ENCODE results near the gene KCNG2. TPM values are rescaled to one million over a fixed set of nuclear protein-coding genes. Genes with fewer than 3 reads are reported as not detected.

The KCNG2 gene
- total RNA-seq, 1 donor from 2014 or later = not detected

GRCh38 chr18:79904357-79905147, 106.8 kb downstream of the KCNG2 start:
- intact Hi-C loops (cut with micrococcal nuclease) = no loop called here

GRCh38 chr18:79905389-79905911, 107.7 kb downstream of the KCNG2 start:
- intact Hi-C loops (cut with micrococcal nuclease) = no loop called here

DNA sequence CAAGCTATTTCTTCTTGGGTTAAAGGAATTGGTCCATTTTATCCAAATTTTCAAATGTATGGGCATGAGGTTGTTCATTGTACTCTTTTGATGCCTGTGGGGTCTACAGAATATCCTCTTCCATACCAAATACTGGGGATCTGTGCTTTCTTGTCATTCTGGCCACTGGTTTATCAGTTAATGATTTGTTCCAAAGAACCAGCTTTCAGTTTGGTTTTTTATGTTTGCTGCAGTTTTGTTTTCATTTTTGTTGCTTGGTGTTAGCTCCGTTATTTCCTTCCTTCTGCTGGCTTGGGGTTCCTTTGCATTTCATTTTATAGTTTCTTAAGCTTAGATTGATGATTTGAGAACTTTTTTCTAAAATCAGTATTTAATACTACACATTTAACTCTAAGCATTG, 108.3 kb downstream of the KCNG2 start:
- intact Hi-C loops (cut with micrococcal nuclease) = no loop called here

DNA sequence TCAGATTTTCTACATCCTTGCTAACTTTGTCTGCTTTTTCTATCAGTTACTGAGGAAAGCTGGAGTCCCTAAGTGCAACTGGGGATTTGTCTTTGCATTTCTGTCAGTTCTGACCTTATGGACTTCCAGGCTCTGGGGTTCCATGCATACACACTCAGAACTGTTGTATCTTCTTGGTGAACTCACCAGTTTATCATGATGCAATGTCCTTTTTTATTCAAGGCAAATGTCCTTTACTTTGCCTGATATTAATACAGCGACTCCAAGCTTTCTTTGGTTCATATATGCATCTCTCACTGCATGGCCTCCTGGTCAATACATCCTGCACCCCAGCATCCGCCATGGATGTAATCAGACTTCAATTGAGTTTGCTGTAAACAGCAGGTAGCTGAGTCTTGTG, 109.0 kb downstream of the KCNG2 start:
- intact Hi-C loops (cut with micrococcal nuclease) = no loop called here

DNA sequence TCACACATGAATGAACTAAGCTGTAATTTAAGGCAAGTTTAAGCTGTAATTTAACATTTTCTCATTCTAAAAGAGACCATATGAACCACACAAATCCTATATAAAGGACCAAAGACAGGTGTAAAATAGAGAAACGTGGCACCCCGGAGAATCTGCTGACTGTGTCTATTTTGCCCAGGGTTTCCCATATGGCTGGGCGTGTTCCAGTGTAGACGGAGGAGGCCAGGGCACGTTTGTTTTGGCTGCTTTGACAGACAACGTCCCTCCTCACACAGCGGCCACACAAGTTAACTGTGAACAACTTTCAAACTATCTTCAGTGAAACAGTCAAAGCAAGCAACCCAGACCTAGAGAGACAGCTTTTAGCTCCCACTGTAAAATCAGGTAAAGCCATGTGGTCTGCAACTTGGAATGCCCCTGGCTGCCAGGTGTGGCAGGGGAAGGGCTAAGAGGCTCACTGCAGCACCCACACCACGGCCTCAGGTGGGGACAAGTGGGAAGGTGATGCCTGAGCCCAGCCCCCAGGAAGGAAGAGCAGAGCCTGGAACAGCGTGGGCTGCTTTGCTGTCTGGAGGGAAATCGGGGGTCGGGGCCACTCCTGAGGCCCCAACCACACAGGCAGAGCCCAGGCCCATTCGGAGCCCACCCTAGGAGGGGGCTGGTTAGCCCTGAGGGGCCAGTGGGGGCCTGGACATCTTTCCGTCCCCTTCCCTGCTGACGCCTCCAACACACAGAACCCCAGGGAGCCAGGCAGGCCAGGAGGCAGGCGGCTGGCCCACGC, 113.0 kb downstream of the KCNG2 start:
- intact Hi-C loops (cut with micrococcal nuclease) = no loop called here

DNA sequence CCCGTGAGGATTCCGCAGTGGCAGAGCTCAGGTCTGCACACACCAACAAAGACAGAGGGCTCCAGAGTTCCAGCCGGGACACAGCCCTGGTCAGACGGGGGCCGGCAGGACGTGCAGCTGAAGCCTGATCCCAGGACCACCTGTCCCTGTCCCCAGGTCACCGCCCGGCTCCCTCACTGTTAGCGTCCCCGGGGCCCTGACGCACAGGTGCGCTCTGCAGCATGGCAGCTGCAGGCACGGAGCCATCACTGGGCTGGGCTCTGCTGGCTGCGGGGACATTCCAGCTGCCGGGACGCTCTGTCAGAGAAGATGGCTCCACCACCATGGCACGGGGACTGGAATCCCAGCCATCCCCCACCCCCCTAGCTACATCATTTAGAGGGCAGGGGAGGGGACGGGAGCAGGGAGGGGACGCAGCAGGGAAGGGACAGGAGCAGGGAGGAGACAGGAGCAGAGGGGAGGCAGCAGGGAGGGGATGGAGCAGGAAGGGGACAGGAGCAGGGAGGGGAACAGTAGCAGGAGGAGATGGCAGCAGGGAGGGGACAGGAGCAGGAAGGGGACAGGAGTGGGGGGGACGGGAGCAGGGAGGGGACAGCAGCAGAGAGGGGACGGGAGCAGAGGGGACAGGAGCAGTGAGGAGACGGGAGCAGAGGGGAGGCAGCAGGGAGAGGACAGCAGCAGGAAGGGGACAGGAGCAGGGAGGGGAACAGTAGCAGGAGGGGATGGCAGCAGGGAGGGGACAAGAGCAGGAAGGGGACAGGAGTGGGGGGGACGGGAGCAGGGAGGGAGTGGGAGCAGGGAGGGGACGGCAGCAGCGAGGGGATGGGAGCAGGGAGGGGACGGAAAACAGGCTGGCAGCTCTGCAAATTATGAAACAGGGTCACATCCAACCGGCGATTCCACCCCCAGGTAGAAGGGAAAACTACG, 113.9 kb downstream of the KCNG2 start:
- intact Hi-C loops (cut with micrococcal nuclease) = no loop called here

GRCh38 chr18:79912409-79912991, 114.8 kb downstream of the KCNG2 start:
- intact Hi-C loops (cut with micrococcal nuclease) = no loop called here

DNA sequence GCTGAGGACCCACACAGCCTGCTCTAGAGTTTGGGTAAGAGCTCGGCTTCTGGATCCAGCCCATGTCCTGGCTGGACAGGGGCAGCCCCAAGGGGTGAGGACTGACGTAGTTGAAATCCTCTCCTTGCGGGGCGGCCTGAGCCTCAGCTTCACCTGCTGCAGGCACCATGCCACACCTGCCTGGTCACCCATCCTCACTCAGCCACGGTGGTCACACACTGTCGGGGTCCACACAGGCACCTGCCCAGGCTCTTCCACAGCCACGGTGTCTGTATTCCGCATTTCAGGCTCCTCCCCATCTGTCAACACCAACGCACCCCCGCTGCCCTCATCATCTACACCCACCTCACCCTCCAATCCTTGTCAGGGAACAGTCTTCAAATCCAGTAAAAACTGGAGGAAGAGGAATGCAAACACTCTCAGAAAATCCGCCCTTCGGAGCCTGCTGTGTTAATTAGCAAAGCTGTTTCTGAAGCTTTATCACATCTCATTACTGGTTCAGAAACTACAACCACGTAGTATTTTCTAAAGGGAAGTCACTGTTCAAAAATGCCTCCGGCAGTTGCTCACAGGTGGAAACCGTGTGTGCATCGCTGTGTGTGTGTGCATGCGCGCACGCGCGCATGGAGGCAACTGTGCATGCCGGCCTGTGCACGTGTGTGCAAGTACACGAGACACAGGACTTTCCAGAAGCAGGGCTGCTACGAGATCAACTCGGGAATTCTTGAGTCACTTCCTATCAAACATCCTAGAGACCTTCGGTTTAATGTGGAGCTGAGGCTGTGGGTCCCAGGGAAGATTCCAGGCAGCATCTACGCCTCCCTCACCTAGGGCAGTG, 115.5 kb downstream of the KCNG2 start:
- intact Hi-C loops (cut with micrococcal nuclease) = no loop called here

DNA sequence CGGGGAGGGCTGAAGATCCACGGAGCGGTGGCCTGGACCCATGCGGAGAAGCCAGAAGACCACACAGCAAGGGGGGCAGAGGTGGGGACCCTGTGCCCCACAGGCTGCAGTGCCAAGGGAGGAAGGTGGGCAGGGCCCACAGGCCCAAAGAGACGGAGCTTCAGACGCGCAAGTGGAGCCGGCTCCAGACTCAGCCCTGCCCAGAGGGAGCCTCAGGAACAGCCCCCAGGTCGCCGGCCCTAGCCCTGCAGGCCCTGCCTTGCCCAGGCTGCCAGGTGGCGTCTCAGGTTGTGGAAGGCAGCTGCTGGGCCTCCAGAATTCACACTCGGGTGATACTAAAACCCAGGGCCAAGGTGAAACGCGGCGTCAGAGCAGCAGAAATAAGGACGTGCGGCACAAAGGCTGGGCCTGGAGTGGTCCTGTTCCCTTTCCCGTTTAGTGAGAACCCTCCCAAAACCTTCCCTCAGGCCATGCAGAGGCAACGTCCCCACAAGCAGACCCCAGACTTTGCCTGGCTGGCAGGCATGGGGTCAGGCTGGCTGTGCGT, 116.9 kb downstream of the KCNG2 start:
- intact Hi-C loops (cut with micrococcal nuclease) = no loop called here

DNA sequence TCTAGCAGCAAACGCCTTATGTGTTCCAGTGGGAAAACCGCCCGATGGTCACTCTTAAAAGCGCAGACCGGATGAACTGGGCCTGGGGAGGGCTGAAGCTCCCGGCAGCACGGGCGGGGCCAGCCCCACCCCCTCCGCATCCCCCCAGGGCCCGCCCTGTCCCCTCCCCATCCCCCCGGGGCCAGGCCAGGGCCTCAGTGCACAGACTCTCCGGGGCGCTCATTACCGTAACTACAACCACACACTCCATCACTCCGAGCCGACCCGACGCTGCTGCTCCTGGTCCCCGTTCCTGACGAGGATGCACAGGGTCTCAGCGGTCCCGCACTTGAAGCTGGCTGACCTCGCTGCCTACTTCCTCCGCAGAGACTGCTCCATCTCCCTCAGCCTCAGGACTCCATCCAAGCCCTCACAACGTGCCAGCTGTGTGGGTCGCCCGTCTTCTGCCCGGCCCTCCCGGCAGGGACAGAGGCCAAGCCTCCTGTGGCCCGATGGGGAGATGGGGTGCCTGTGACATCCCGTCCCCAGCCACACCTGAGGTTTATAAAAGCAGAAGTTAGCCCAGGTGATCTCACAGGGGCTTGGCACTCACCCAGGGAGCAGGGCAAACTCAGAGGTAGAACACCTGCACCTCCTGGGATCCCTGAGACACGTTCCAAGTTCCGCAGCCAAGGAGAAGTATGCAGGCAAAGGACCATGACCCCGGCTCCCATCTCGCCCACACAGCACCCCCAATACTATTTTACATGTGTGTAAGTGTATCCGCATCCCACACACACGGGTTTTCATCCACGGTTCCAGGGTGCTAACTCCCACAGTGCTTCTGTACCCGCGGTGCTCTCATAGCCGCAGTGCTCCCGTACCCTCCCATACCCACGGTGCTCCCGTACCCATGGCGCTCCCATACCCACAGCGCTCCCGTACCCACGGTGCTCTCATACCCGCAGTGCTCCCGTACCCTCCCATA, 117.7 kb downstream of the KCNG2 start:
- intact Hi-C loops (cut with micrococcal nuclease) = no loop called here

- intact Hi-C loops (cut with micrococcal nuclease) = no loop called here
Measured at GRCh38 chr18:79916128-79916494, 118.4 kb downstream of the KCNG2 start.

- intact Hi-C loops (cut with micrococcal nuclease) = no loop called here
Measured at GRCh38 chr18:79916546-79917168, 118.9 kb downstream of the KCNG2 start.

- intact Hi-C loops (cut with micrococcal nuclease) = no loop called here
Measured at GRCh38 chr18:79917169-79917852, 119.6 kb downstream of the KCNG2 start.

GRCh38 chr18:79917853-79918614, 120.3 kb downstream of the KCNG2 start:
- intact Hi-C loops (cut with micrococcal nuclease) = no loop called here

- intact Hi-C loops (cut with micrococcal nuclease) = no loop called here
Measured at GRCh38 chr18:79918615-79919011, 120.9 kb downstream of the KCNG2 start.

GRCh38 chr18:79919089-79919488, 121.4 kb downstream of the KCNG2 start:
- intact Hi-C loops (cut with micrococcal nuclease) = no loop called here
